ENCODE measurements around the gene ELAPOR1.

ELAPOR1 gene

GRCh38 chr1:109094871-109095270 lies 19.0 kb upstream of the ELAPOR1 start:
- no peak for DNase-seq (ENCODE audit: low read depth, low spot score)
- no peak overlapping the region for H3K4me3 ChIP-seq (ENCODE audit: low read length)

- DNase-seq (ENCODE audit: low read depth, low spot score): no peak
- H3K4me3 ChIP-seq (ENCODE audit: low read length): no peak overlapping the region
These were observed 18.3 kb upstream of the ELAPOR1 start for GRCh38 chr1:109095631-109096030.

GRCh38 chr1:109096120-109096519 lies 17.8 kb upstream of the ELAPOR1 start:
- H3K4me3 ChIP-seq (ENCODE audit: low read length): no peak overlapping the region
- no peak for DNase-seq (ENCODE audit: low read depth, low spot score)

- DNase-seq (ENCODE audit: low read depth, low spot score): peak; percentile 98
- peak overlapping the region; percentile 81 for H3K4me3 ChIP-seq (ENCODE audit: low read length)
These were observed 13.8 kb upstream of the ELAPOR1 start for GRCh38 chr1:109099938-109100773.

GRCh38 chr1:109104364-109105151 lies 9.4 kb upstream of the ELAPOR1 start:
- no peak overlapping the region for H3K4me3 ChIP-seq (ENCODE audit: low read length)
- no peak for DNase-seq (ENCODE audit: low read depth, low spot score)

GRCh38 chr1:109105881-109106280 lies 8.0 kb upstream of the ELAPOR1 start:
- DNase-seq (ENCODE audit: low read depth, low spot score): no peak
- H3K4me3 ChIP-seq (ENCODE audit: low read length): no peak overlapping the region

GRCh38 chr1:109107785-109108184 lies 6.1 kb upstream of the ELAPOR1 start:
- DNase-seq (ENCODE audit: low read depth, low spot score): no peak
- no peak overlapping the region for H3K4me3 ChIP-seq (ENCODE audit: low read length)

GRCh38 chr1:109109906-109110305 lies 4.0 kb upstream of the ELAPOR1 start:
- no peak for DNase-seq (ENCODE audit: low read depth, low spot score)
- no peak overlapping the region for H3K4me3 ChIP-seq (ENCODE audit: low read length)

- no peak for DNase-seq (ENCODE audit: low read depth, low spot score)
- H3K4me3 ChIP-seq (ENCODE audit: low read length): no peak overlapping the region
These were observed 2.4 kb upstream of the ELAPOR1 start for GRCh38 chr1:109111386-109112055.

- no peak overlapping the region for H3K4me3 ChIP-seq (ENCODE audit: low read length)
- DNase-seq (ENCODE audit: low read depth, low spot score): peak; percentile 49
These were observed 1.8 kb upstream of the ELAPOR1 start for GRCh38 chr1:109112056-109112651.

- peak overlapping the region; percentile 49 for H3K4me3 ChIP-seq (ENCODE audit: low read length)
- peak; percentile 73 for DNase-seq (ENCODE audit: low read depth, low spot score)
These were observed 1.1 kb upstream of the ELAPOR1 start for GRCh38 chr1:109112652-109113285.

GRCh38 chr1:109114342-109114674 lies 393 bp downstream of the ELAPOR1 start:
- peak overlapping the region; percentile 49 for H3K4me3 ChIP-seq (ENCODE audit: low read length)
- DNase-seq (ENCODE audit: low read depth, low spot score): no peak

GRCh38 chr1:109115685-109116084 lies 1.8 kb downstream of the ELAPOR1 start:
- no peak overlapping the region for H3K4me3 ChIP-seq (ENCODE audit: low read length)
- DNase-seq (ENCODE audit: low read depth, low spot score): no peak

GRCh38 chr1:109116286-109116685 lies 2.4 kb downstream of the ELAPOR1 start:
- no peak for DNase-seq (ENCODE audit: low read depth, low spot score)

GRCh38 chr1:109118089-109118488 lies 4.2 kb downstream of the ELAPOR1 start:
- DNase-seq (ENCODE audit: low read depth, low spot score): no peak
- no peak overlapping the region for H3K4me3 ChIP-seq (ENCODE audit: low read length)

More at GRCh38 chr1:109116286-109116685, 2.4 kb downstream of the ELAPOR1 start:
- H3K4me3 ChIP-seq (ENCODE audit: low read length): no peak overlapping the region

- no peak overlapping the region for H3K4me3 ChIP-seq (ENCODE audit: low read length)
- no peak for DNase-seq (ENCODE audit: low read depth, low spot score)
These were observed 6.4 kb downstream of the ELAPOR1 start for GRCh38 chr1:109120356-109120755.

- DNase-seq (ENCODE audit: low read depth, low spot score): no peak
- no peak overlapping the region for H3K4me3 ChIP-seq (ENCODE audit: low read length)
These were observed 17.1 kb downstream of the ELAPOR1 start for GRCh38 chr1:109131059-109131458.

GRCh38 chr1:109131800-109132199 lies 17.9 kb downstream of the ELAPOR1 start:
- no peak for DNase-seq (ENCODE audit: low read depth, low spot score)
- H3K4me3 ChIP-seq (ENCODE audit: low read length): no peak overlapping the region

All from Jurkat, Clone E6-1 (cell line).